Measurements from ENCODE around the gene EXT2.

EXT2 gene

DNA sequence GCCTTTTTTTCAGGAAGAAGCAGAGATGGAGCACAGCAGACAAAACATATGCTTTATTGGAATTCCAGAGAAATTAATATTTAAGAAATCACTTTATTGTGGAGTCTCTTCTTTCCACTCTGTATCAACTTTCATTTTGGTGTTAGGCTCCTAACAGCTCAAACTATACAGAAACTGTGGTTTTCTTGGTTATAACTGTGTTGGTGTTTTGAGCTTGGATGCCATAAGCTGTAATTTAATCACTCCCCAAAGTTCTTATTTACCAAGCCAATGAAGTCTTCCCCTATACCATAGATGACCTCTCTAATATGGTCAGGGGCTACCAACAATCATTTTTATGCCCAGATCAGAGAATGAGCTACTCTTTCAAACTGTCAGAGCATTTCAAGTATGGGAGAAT, 90.0 kb downstream of the EXT2 start:
- no peaks in the 10 kb centered on the region for H3K9me2 ChIP-seq (replicated peaks; ENCODE audit: control insufficient read depth, low read length)
- H3K36me3 ChIP-seq (ENCODE audit: control insufficient read depth, low read length), result no peaks in the 10 kb centered on the region
- H3K9me3 ChIP-seq (ENCODE audit: control insufficient read depth, insufficient read depth, low read length), result peaks cover 9% of the 10 kb centered on the region; the same call in 1 of the 2 replicates
- H4K20me1 ChIP-seq (ENCODE audit: control insufficient read depth, insufficient read depth, low read depth, low read length), result no peaks in the 10 kb centered on the region
- no peak overlapping the region for H3K27ac ChIP-seq (ENCODE audit: low read depth, low read length)
- H3K79me2 ChIP-seq (ENCODE audit: control insufficient read depth, low read length), result no peaks in the 10 kb centered on the region
- no peaks in the 10 kb centered on the region for H3F3A ChIP-seq (ENCODE audit: control insufficient read depth, insufficient read depth)
- no peaks in the 10 kb centered on the region for H3K27me3 ChIP-seq (ENCODE audit: control insufficient read depth, low read length)
- no peak overlapping the region for H3K4me3 ChIP-seq (ENCODE audit: low read length)
- no peak for TF ChIP-seq EZH2phosphoT487 (IDR thresholded peaks at IDR 0.05; ENCODE audit: borderline replicate concordance, low read length)
- TF ChIP-seq, protein P1, sequence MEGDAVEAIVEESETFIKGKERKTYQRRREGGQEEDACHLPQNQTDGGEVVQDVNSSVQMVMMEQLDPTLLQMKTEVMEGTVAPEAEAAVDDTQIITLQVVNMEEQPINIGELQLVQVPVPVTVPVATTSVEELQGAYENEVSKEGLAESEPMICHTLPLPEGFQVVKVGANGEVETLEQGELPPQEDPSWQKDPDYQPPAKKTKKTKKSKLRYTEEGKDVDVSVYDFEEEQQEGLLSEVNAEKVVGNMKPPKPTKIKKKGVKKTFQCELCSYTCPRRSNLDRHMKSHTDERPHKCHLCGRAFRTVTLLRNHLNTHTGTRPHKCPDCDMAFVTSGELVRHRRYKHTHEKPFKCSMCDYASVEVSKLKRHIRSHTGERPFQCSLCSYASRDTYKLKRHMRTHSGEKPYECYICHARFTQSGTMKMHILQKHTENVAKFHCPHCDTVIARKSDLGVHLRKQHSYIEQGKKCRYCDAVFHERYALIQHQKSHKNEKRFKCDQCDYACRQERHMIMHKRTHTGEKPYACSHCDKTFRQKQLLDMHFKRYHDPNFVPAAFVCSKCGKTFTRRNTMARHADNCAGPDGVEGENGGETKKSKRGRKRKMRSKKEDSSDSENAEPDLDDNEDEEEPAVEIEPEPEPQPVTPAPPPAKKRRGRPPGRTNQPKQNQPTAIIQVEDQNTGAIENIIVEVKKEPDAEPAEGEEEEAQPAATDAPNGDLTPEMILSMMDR (IDR thresholded peaks at IDR 0.05; ENCODE audit: low read depth, low read length, poor library complexity, severe bottlenecking), result no peak
- no peaks in the 10 kb centered on the region for H3K4me1 ChIP-seq (ENCODE audit: control insufficient read depth, low read length)
- H3K4me2 ChIP-seq (ENCODE audit: low read length), result no peak overlapping the region

- Histone ChIP-seq H3K9me3 (ENCODE audit: control insufficient read depth, insufficient read depth, low read length) (peaks cover 9% of the 10 kb centered on the region; the same call in 1 of the 2 replicates), H3K79me2 (ENCODE audit: control insufficient read depth, low read length) (no peaks in the 10 kb centered on the region), H3K4me2 (ENCODE audit: low read length) (no peak overlapping the region), H3K4me1 (ENCODE audit: control insufficient read depth, low read length) (no peaks in the 10 kb centered on the region), H3F3A (ENCODE audit: control insufficient read depth, insufficient read depth) (no peaks in the 10 kb centered on the region), H3K27me3 (ENCODE audit: control insufficient read depth, low read length) (no peaks in the 10 kb centered on the region), H3K36me3 (ENCODE audit: control insufficient read depth, low read length) (no peaks in the 10 kb centered on the region), H3K27ac (ENCODE audit: low read depth, low read length) (no peak overlapping the region), H3K9me2 (replicated peaks; ENCODE audit: control insufficient read depth, low read length) (no peaks in the 10 kb centered on the region), H4K20me1 (ENCODE audit: control insufficient read depth, insufficient read depth, low read depth, low read length) (no peaks in the 10 kb centered on the region), H3K4me3 (ENCODE audit: low read length) (no peak overlapping the region)
- TF ChIP-seq EZH2phosphoT487 (IDR thresholded peaks at IDR 0.05; ENCODE audit: borderline replicate concordance, low read length), result no peak
- TF ChIP-seq, protein P1 (IDR thresholded peaks at IDR 0.05; ENCODE audit: low read depth, low read length, poor library complexity, severe bottlenecking), result no peak
Observed at GRCh38 chr11:44186321-44186930, 90.9 kb downstream of the EXT2 start.

GRCh38 chr11:44188643-44189042, 93.2 kb downstream of the EXT2 start:
- Histone ChIP-seq H3K9me3 (ENCODE audit: control insufficient read depth, insufficient read depth, low read length) (peaks cover 9% of the 10 kb centered on the region; the same call in 1 of the 2 replicates), H3K4me3 (ENCODE audit: low read length) (no peak overlapping the region), H3K9me2 (replicated peaks; ENCODE audit: control insufficient read depth, low read length) (no peaks in the 10 kb centered on the region), H3K27me3 (ENCODE audit: control insufficient read depth, low read length) (no peaks in the 10 kb centered on the region), H4K20me1 (ENCODE audit: control insufficient read depth, insufficient read depth, low read depth, low read length) (no peaks in the 10 kb centered on the region), H3K79me2 (ENCODE audit: control insufficient read depth, low read length) (no peaks in the 10 kb centered on the region), H3K4me2 (ENCODE audit: low read length) (no peak overlapping the region), H3K4me1 (ENCODE audit: control insufficient read depth, low read length) (no peaks in the 10 kb centered on the region), H3F3A (ENCODE audit: control insufficient read depth, insufficient read depth) (no peaks in the 10 kb centered on the region), H3K27ac (ENCODE audit: low read depth, low read length) (no peak overlapping the region), H3K36me3 (ENCODE audit: control insufficient read depth, low read length) (no peaks in the 10 kb centered on the region)
- TF ChIP-seq EZH2phosphoT487 (IDR thresholded peaks at IDR 0.05; ENCODE audit: borderline replicate concordance, low read length), result no peak
- TF ChIP-seq, protein P1 (IDR thresholded peaks at IDR 0.05; ENCODE audit: low read depth, low read length, poor library complexity, severe bottlenecking), result no peak

All from DOHH2 (cell line).